Measurements from ENCODE around the gene NSUN6.
A peak's percentile ranks its signal among the peaks of the same experiment; 100 is the strongest.
"Not testable (repeated sequence)": the region's sequence is repeated elsewhere in the genome, so short reads cannot be mapped to it uniquely, and the experiment has no call there.

The NSUN6 gene

GRCh38 chr10:18659819-18660535, 8.6 kb upstream of the NSUN6 start:
- no peak for DNase-seq (ENCODE audit: low read depth in 3 of 3)

- peak; percentile 93 to 95 (median 95) for DNase-seq (ENCODE audit: low read depth in 3 of 3)
Observed at GRCh38 chr10:18659125-18659818, 7.9 kb upstream of the NSUN6 start, which contains the start of gene ARL5B. TSS of gene ARL5B (plus strand) at chr10:18659431. CDS start at chr10:18659638, 207 bp downstream.

- DNase-seq (ENCODE audit: low read depth in 3 of 3) = no peak
Observed at GRCh38 chr10:18658271-18659124, 7.1 kb upstream of the NSUN6 start.

DNA sequence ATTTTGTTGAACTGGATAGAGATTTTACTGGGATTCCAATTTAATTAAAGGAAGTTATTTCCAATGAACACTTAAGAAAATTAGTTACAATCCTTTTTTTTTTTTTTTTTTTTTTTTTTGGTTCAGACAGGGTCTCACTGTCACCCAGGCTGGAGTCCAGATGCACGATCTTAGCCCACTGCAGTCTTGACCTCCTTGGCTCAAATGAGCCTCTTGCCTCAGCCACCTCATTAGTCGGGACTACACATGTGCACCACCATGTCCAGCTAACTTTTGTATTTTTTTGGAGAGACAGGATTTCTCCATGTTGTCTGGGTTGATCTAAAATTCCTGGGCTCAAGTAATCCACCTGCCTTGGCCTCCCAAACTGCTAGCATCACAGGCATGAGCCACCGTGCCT, 5.3 kb upstream of the NSUN6 start:
- DNase-seq (ENCODE audit: low read depth in 3 of 3) = no peak

GRCh38 chr10:18653112-18653511, 1.7 kb upstream of the NSUN6 start:
- no peak for DNase-seq (ENCODE audit: low read depth in 3 of 3)

DNA sequence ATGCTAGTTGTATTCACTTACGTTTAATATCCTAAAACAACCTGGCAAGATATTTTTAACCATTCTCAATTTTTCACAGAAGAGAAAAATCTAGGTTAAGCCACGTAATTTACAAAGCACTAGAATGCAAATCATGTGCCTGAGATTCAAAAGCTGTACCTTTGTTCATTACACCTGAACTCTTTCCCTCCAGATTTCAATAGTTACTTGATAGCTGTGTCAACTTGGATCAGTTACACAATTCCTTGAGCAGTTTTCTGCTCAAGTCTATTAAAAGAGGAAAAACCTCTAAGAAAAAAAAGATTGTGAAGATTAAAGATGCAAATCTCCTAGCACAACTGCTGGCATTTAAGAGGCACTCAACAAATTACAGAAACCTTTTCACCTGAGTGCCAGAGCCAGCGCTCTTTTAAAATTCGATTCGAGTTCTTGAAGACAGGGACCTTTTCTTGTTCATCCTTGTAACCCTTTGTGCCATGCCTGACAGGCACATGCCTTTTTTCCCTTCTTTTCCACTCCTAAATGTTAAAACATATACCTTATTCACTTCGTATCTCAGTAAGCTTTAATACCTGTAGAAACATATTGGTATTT, 886 bp downstream of the NSUN6 start:
- DNase-seq (ENCODE audit: low read depth in 3 of 3) = no peak

DNA sequence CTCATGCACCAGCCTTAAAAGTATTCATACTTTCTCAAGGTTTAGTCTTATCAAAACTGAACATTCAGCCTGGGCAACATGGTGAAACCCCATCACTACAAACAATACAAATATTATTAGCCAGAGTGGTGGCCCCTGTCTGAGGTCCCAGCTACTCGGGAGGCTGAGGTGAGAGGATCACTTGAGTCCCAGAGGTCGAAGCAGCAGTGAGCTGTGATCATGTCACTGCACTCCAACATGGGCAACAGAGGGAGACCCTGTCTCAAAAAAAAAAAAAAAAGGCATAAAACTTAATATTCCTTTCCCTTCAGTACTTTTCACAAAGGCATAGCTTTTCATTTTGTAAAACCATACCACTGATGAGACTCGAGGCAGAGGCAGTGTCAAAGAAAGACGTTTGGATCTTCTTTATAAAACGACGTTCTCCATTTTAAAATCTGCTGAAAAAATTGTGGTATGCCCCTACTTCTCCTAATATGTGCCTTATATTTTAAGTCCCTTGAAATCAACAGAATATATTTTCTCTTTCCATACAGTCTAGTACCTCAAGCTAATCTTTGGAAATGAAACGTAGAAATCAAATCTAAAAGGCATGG, 1.9 kb downstream of the NSUN6 start:
- DNase-seq (ENCODE audit: low read depth in 3 of 3) = no peak

- DNase-seq (ENCODE audit: low read depth in 3 of 3) = no peak
Observed at GRCh38 chr10:18647945-18648344, 3.4 kb downstream of the NSUN6 start.

DNA sequence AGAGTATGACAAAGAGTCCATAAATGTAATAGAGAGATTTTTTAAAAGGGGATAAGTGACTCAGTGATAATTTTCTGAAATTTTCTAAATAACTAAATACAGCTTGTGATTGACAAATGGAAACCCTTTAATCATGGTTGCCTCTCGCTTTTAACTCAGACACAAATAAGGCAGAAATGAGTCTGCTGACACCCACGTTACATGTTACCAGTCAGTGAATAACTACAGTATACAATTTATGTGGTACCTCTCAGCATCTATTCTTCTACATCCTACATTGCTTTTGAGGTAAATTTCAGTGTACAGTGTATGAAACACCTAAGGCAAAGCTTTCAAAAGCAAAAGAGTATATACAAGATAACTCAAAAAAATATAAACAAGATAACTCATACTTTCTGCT, 4.2 kb downstream of the NSUN6 start:
- DNase-seq (ENCODE audit: low read depth in 3 of 3) = no peak

DNA sequence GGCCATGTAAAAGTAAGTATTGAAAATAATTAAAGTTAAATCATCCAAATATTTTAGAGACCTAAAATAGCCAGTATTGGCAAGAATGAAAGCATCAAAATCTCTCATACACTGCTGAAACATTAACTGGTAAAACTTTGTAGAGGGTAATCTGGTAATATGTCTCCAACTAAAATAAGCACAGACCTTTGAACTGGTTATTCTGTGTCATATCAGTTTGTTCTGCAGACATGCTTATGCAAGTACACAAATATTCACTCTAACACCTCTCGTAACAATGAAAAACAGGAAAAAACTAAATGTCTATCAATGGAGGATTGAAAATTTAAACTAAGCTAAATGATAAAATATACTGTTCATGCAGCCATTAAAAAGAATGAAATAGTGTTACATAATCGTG, 11.7 kb downstream of the NSUN6 start:
- DNase-seq (ENCODE audit: low read depth in 3 of 3) = not testable (repeated sequence)

DNA sequence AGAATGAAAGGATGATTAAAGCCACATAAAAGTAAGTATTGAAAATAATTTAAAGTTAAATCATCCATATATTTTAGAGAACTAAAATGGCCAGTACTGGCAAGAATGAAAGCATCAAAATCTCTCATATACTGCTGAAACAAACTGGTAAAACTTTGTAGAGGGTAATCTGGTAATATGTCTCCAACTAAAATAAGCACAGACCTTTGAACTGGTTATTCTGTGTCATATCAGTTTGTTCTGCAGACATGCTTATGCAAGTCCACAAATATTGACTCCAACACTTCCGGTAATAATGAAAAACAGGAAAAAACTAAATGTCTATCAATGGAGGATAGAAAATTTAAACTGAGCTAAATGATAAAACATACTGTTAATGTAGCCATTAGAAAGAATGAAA, 14.0 kb downstream of the NSUN6 start:
- not testable (repeated sequence) for DNase-seq (ENCODE audit: low read depth in 3 of 3)

DNA sequence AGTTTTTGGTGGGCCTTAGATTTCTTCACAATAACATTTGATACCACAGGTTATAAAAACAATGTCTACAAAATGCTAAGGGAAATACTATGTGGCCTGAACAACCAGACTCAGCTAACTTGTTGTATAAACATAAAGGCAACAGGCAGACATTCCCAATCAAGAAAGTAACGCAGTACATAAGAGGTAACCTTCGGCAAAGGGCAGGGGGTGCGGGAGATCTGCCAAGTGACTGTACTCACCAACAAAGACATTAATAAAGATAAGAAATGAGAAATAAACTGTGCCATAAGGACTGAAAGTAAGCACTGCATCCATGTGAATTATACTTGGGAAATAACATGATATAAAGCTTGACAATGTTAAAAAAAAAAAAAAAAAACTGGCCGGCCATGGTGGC, 15.4 kb downstream of the NSUN6 start:
- no peak for DNase-seq (ENCODE audit: low read depth in 3 of 3)

DNA sequence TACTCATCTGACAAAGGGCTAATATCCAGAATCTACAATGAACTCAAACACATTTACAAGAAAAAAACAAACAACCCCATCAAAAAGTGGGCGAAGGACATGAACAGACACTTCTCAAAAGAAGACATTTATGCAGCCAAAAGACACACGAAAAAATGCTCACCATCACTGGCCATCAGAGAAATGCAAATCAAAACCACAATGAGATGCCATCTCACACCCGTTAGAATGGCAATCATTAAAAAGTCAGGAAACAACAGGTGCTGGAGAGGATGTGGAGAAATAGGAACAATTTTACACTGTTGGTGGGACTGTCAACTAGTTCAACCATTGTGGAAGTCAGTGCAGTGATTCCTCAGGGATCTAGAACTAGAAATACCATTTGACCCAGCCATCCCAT, 18.9 kb downstream of the NSUN6 start:
- DNase-seq (ENCODE audit: low read depth in 3 of 3) = not testable (repeated sequence)

DNA sequence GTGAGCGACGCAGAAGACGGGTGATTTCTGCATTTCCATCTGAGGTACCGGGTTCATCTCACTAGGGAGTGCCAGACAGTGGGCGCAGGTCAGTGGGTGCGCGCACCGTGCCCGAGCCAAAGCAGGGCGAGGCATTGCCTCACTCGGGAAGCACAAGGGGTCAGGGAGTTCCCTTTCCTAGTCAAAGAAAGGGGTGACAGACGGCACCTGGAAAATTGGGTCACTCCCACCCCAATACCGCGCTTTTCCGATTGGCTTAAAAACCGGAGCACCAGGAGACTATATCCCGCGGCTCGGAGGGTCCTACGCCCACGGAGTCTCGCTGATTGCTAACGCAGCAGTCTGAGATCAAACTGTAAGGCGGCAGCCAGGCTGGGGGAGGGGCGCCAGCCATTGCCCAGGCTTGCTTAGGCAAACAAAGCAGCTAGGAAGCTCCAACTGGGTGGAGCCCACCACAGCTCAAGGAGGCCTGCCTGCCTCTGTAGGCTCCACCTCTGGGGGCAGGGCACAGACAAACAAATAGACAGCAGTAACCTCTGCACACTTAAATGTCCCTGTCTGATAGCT, 23.9 kb downstream of the NSUN6 start:
- DNase-seq (ENCODE audit: low read depth in 3 of 3) = peak; percentile 39 to 52 (median 51)

- DNase-seq (ENCODE audit: low read depth in 3 of 3) = no peak
Observed at GRCh38 chr10:18625886-18626285, 25.5 kb downstream of the NSUN6 start.

DNA sequence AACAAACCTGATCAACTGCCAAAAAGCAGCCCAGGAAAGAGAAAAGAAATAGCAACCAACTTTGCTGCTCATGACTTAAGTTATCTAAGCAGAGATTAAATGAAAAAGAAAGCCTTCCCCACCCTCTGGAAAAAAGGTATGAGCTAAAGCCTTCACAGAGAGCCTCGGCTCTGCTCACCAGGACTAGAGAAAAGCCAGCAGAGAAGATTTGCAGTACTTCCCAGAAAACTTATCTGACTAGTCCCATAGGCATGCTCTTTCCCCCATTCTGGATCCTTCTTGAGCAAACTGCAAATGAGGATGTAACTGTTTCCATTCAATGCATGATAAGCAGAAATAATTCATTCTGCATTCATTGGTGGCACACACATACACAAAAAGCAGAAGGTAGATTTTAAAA, 27.7 kb downstream of the NSUN6 start:
- not testable (repeated sequence) for DNase-seq (ENCODE audit: low read depth in 3 of 3)

DNA sequence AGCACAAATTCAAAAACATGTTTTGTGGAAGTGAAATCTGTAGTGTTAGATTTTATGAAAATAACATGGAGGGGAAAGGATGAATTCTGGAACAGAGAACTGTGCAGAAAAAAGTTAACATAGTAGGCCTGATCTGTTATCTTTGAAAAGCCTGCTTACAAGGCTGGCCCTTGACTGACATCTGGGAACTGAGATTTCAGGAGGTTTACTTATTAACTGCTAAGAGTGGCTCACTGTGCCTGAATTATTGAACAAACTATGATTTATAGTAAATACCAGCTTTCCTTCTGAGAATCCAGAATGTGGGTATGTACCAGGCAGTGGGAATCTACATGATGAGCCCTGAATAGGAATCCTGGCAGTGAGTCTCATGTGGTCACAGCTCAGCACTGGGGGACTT, 30.5 kb downstream of the NSUN6 start:
- no peak for DNase-seq (ENCODE audit: low read depth in 3 of 3)

DNA sequence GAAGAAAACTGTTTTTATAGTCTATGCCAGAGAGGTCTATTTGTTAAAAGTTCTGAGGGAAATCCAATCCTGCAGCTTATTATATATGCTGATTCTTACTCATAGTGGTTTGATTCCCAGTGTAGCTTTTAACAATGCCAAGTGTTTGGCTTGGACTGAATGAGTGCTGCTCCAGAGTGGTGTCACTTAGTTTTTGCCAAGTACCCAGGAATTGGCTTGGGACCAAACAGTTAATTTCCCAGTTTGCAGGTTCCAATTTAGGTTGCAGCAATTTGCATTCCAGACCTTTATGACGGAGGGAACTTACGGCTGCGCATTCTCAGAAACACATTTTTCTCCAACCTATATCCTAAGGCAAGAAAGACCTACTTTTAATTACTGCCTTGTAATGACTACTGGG, 32.4 kb downstream of the NSUN6 start:
- DNase-seq (ENCODE audit: low read depth in 3 of 3) = no peak

- DNase-seq (ENCODE audit: low read depth in 3 of 3) = no peak
Observed at GRCh38 chr10:18616337-18616736, 35.0 kb downstream of the NSUN6 start.

DNA sequence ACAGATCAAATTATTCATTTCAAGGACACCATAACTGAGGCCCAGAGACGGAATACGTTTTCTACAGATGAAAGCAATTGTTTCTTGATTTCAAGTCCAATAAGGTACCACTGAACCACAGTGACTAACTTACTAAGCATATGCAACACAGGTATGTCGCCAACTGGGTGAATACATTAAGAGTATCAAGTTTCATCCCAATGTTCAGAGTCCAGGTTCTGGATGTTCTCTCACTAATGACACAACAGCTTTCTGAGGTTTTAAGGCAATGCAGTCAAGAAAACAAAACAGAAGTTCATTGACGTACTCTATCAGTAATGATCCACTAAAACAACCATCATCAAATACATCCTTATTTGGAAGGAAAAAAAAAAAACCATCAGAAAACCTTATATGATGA, 35.8 kb downstream of the NSUN6 start:
- DNase-seq (ENCODE audit: low read depth in 3 of 3) = no peak

- no peak for DNase-seq (ENCODE audit: low read depth in 3 of 3)
Observed at GRCh38 chr10:18611168-18611567, 40.2 kb downstream of the NSUN6 start.

All from stimulated activated CD4-positive, alpha-beta T cell treated with anti-CD3 and anti-CD28 coated beads, TNF-alpha, amount 100 ng/mL, for 4 hours (primary cell).